ENCODE measurements around the gene SLC12A7.

The SLC12A7 gene

GRCh38 chr5:1092122-1092521 is 19.7 kb downstream of the SLC12A7 start:
- Histone ChIP-seq H3K27me3 (no peaks in the 10 kb centered on the region), H3K4me3 (ENCODE audit: low read depth in 1 of 2, low read length in 1 of 2) (no peak overlapping the region), H3K27ac (no peak overlapping the region), H3K4me1 (ENCODE audit: control insufficient read depth in 1 of 2, insufficient read depth in 1 of 2, low read depth in 1 of 2, low read length in 1 of 2) (no peaks in the 10 kb centered on the region), H3K9me3 (no peaks in the 10 kb centered on the region), H3K36me3 (no peaks in the 10 kb centered on the region)
- TF ChIP-seq CTCF (IDR thresholded peaks at IDR 0.05): no peak

GRCh38 chr5:1091632-1092031 is 20.2 kb downstream of the SLC12A7 start:
- Histone ChIP-seq H3K4me1 (ENCODE audit: control insufficient read depth in 1 of 2, insufficient read depth in 1 of 2, low read depth in 1 of 2, low read length in 1 of 2) (no peaks in the 10 kb centered on the region), H3K9me3 (no peaks in the 10 kb centered on the region), H3K4me3 (ENCODE audit: low read depth in 1 of 2, low read length in 1 of 2) (no peak overlapping the region), H3K27me3 (no peaks in the 10 kb centered on the region), H3K27ac (no peak overlapping the region), H3K36me3 (no peaks in the 10 kb centered on the region)
- no peak for TF ChIP-seq CTCF (IDR thresholded peaks at IDR 0.05)

- Histone ChIP-seq H3K36me3 (no peaks in the 10 kb centered on the region), H3K4me1 (ENCODE audit: control insufficient read depth in 1 of 2, insufficient read depth in 1 of 2, low read depth in 1 of 2, low read length in 1 of 2) (no peaks in the 10 kb centered on the region), H3K4me3 (ENCODE audit: low read depth in 1 of 2, low read length in 1 of 2) (no peak overlapping the region)
These were observed 21.3 kb downstream of the SLC12A7 start for GRCh38 chr5:1090538-1090937.

GRCh38 chr5:1089621-1090040 is 22.2 kb downstream of the SLC12A7 start:
- no peaks in the 10 kb centered on the region for H3K36me3 ChIP-seq

More at GRCh38 chr5:1090538-1090937, 21.3 kb downstream of the SLC12A7 start:
- Histone ChIP-seq H3K27me3 (no peaks in the 10 kb centered on the region), H3K27ac (no peak overlapping the region), H3K9me3 (no peaks in the 10 kb centered on the region)
- TF ChIP-seq CTCF (IDR thresholded peaks at IDR 0.05): no peak

GRCh38 chr5:1089146-1089545 is 22.7 kb downstream of the SLC12A7 start:
- Histone ChIP-seq H3K9me3 (no peaks in the 10 kb centered on the region), H3K4me1 (ENCODE audit: control insufficient read depth in 1 of 2, insufficient read depth in 1 of 2, low read depth in 1 of 2, low read length in 1 of 2) (no peaks in the 10 kb centered on the region), H3K4me3 (ENCODE audit: low read depth in 1 of 2, low read length in 1 of 2) (no peak overlapping the region), H3K27me3 (no peaks in the 10 kb centered on the region), H3K36me3 (no peaks in the 10 kb centered on the region), H3K27ac (no peak overlapping the region)
- TF ChIP-seq CTCF (IDR thresholded peaks at IDR 0.05): no peak

More at GRCh38 chr5:1089621-1090040, 22.2 kb downstream of the SLC12A7 start:
- Histone ChIP-seq H3K27ac (no peak overlapping the region), H3K9me3 (no peaks in the 10 kb centered on the region), H3K4me3 (ENCODE audit: low read depth in 1 of 2, low read length in 1 of 2) (no peak overlapping the region), H3K27me3 (no peaks in the 10 kb centered on the region), H3K4me1 (ENCODE audit: control insufficient read depth in 1 of 2, insufficient read depth in 1 of 2, low read depth in 1 of 2, low read length in 1 of 2) (no peaks in the 10 kb centered on the region)
- TF ChIP-seq CTCF (IDR thresholded peaks at IDR 0.05): no peak

- no peaks in the 10 kb centered on the region for H3K4me1 ChIP-seq (ENCODE audit: control insufficient read depth in 1 of 2, insufficient read depth in 1 of 2, low read depth in 1 of 2, low read length in 1 of 2)
- no peak overlapping the region for H3K4me3 ChIP-seq (ENCODE audit: low read depth in 1 of 2, low read length in 1 of 2)
- H3K27ac ChIP-seq: no peak overlapping the region
- no peaks in the 10 kb centered on the region for H3K27me3 ChIP-seq
- H3K9me3 ChIP-seq: no peaks in the 10 kb centered on the region
- H3K36me3 ChIP-seq: no peaks in the 10 kb centered on the region
- TF ChIP-seq CTCF (IDR thresholded peaks at IDR 0.05): no peak
These were observed 23.1 kb downstream of the SLC12A7 start for GRCh38 chr5:1088726-1089125.
